AG04450 (cell line): Measurements from ENCODE around the gene PARM1. TPM values are rescaled to one million over a fixed set of nuclear protein-coding genes. Genes with fewer than 3 reads are reported as not detected.

Experiments used
- CTCF ChIA-PET: fragments of 300-600, 350-600 bp; formaldehyde crosslinking; extraction: SDS; loops from one replicate; lab custom pipeline; 2022; ENCODE audit warnings: antibody characterized with exemption, inconsistent platforms; lab: Charles Lee
- POLR2A ChIA-PET: fragments of 350-600 bp; formaldehyde crosslinking; extraction: SDS; loops from one replicate; lab custom pipeline; 2021; ENCODE audit warnings: antibody characterized with exemption, inconsistent platforms; lab: Yijun Ruan, JAX
- DNase-seq: peaks from one replicate; pipeline ENCODE4 v3.0.0-alpha.2; 2011; ENCODE audit warnings: low read depth, low spot score
- H3K27ac ChIP-seq: one replicate; pipeline ENCODE4 v1.5.1; 2012; ENCODE audit warnings: low read depth, low read length, control low read depth
- H3K27me3 ChIP-seq: one replicate; pipeline ENCODE4 v1.6.0; 2012; ENCODE audit warnings: low read length; ENCODE audit not compliant: control insufficient read depth, insufficient read depth
- H3K4me3 ChIP-seq: 2 replicates; pipeline ENCODE4 v1.5.1; 2011; ENCODE audit warnings: mild to moderate bottlenecking, low read depth, low read length, control low read depth
- H3K9me3 ChIP-seq: 2 replicates; pipeline ENCODE4 v1.5.1; 2012; ENCODE audit warnings: low read length; ENCODE audit not compliant: control insufficient read depth, insufficient read depth
- CTCF ChIP-seq: IDR thresholded peaks from 2 replicates; pipeline ENCODE4 v1.5.1; 2011; ENCODE audit warnings: low read depth, low read length, control low read depth, inconsistent platforms
- polyA plus RNA-seq: library from polyadenylated mRNA; depleted of rRNA; stranded (reverse); fragments of >200 nt; gene quantifications from 2 replicates; pipeline ENCODE4 v1.2.3, GENCODE V29; 2011

The PARM1 gene
- polyA plus RNA-seq, 1 experiment: 0.10 TPM

DNA sequence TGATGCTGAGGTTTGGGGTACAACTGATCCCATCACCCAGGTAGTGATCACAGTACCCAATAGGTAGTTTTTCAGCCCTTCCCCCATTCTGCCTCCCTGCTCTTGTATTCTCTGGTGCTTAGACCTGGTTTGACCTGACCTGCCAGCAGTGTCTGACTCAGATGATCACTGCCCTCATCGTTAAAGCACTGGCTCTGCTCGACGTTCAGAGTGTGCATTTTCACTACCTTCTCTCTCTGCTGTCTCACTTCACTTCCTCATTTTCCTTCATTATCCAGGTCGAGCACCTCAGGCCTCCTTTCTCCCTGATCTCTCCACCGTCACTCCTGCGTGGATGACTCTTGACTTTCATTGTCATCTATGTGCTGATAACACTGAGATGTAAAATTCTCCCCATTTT is 83.6 kb downstream of the PARM1 start:
- Histone ChIP-seq H3K4me3 (no peak overlapping the region), H3K9me3 (no peaks in the 10 kb centered on the region), H3K27ac (no peak overlapping the region), H3K27me3 (no peaks in the 10 kb centered on the region)
- DNase-seq: no peak
- ChIA-PET CTCF (no interaction called here), POLR2A (no interaction called here)
- TF ChIP-seq CTCF: no peak

- TF ChIP-seq CTCF: no peak
- no peaks in the 10 kb centered on the region for H3K27me3 ChIP-seq
- no peak overlapping the region for H3K27ac ChIP-seq
- ChIA-PET CTCF (no interaction called here), POLR2A (no interaction called here)
- no peaks in the 10 kb centered on the region for H3K9me3 ChIP-seq
- H3K4me3 ChIP-seq: no peak overlapping the region
- no peak for DNase-seq
Observed at GRCh38 chr4:75018811-75019479, 86.0 kb downstream of the PARM1 start.

GRCh38 chr4:75025431-75025830 is 92.5 kb downstream of the PARM1 start:
- no peak for TF ChIP-seq CTCF
- H3K9me3 ChIP-seq: no peaks in the 10 kb centered on the region
- no peak overlapping the region for H3K4me3 ChIP-seq
- POLR2A ChIA-PET: no interaction called here
- H3K27ac ChIP-seq: no peak overlapping the region
- H3K27me3 ChIP-seq: no peaks in the 10 kb centered on the region
- CTCF ChIA-PET: no interaction called here
- DNase-seq: no peak

GRCh38 chr4:75028196-75028854 is 95.4 kb downstream of the PARM1 start:
- Histone ChIP-seq H3K27ac (no peak overlapping the region), H3K4me3 (no peak overlapping the region), H3K27me3 (no peaks in the 10 kb centered on the region), H3K9me3 (no peaks in the 10 kb centered on the region)
- ChIA-PET CTCF (no interaction called here), POLR2A (no interaction called here)
- DNase-seq: no peak
- TF ChIP-seq CTCF: no peak

DNA sequence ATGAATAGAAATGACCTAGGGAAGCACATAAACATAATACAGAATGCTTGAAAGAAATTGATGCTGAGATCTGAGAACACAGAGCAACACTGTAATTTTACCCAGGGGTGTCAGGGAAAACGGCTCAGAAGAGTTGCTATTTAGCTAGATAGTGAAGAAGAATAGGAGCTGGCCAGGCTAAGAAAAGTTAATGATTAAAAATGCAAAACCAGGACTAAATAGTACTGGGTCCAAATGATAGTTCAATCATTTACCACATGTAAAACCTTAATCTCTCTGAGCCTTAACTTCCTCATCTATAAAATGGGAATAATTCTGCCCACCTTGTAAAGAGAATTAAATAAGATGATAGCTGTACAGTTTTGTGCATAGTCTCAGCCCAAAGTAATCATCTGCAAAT is 97.1 kb downstream of the PARM1 start:
- H3K4me3 ChIP-seq: no peak overlapping the region
- CTCF ChIA-PET: no interaction called here
- POLR2A ChIA-PET: no interaction called here
- no peaks in the 10 kb centered on the region for H3K27me3 ChIP-seq
- no peak for TF ChIP-seq CTCF
- no peak overlapping the region for H3K27ac ChIP-seq
- no peak for DNase-seq
- H3K9me3 ChIP-seq: no peaks in the 10 kb centered on the region
